K562 (cell line): ENCODE measurements around the gene TRMT44. TPM values are rescaled to one million over a fixed set of nuclear protein-coding genes. Genes with fewer than 3 reads are reported as not detected.
A peak's percentile ranks its signal among the peaks of the same experiment; 100 is the strongest.

Experiments used
- CEBPG ChIP-seq, 3 experiments: fragments of 200-800 bp in 1 of 3; sonication (Bioruptor generic) in 1 of 3; sonication (generic) in 1 of 3; formaldehyde crosslinking in 1 of 3; IDR thresholded peaks in 2 of 3; conservative IDR thresholded peaks in 1 of 3; 2 replicates each; pipeline versions ENCODE4 v1.6.1 to v1.8.0; 2016 to 2022; ENCODE audit warnings: missing compliant biosample characterization in 2 of 3, missing genetic modification characterization in 2 of 3, mild to moderate bottlenecking in 1 of 3, missing genetic modification reagents in 1 of 3
- CREB3 ChIP-seq: fragments of 450-650 bp; conservative IDR thresholded peaks from 2 replicates; pipeline ENCODE4 v1.6.1; 2016; ENCODE audit warnings: missing genetic modification characterization, low read depth, mild to moderate bottlenecking, missing compliant biosample characterization, moderate library complexity
- FIP1L1 ChIP-seq: fragments of 200-400 bp; formaldehyde crosslinking; IDR thresholded peaks from 2 replicates; pipeline ENCODE4 v1.6.1; 2018; ENCODE audit warnings: mild to moderate bottlenecking, low read depth, low read length; ENCODE audit not compliant: poor library complexity, severe bottlenecking
- NRF1 ChIP-seq, 2 experiments: fragments of 450-650 bp; IDR thresholded peaks in 1 of 2; conservative IDR thresholded peaks in 1 of 2; 2 replicates each; pipeline ENCODE4 v1.6.1; 2014; ENCODE audit warnings: mild to moderate bottlenecking in 2 of 2
- POLR2B ChIP-seq: fragments of 450-650 bp; IDR thresholded peaks from 2 replicates; pipeline ENCODE4 v1.6.1; 2018; ENCODE audit warnings: low read depth; ENCODE audit not compliant: partially characterized antibody
- POLR2H ChIP-seq: IDR thresholded peaks from 2 replicates; pipeline ENCODE4 v1.6.1; 2016; ENCODE audit warnings: missing genetic modification characterization, low read depth, mild to moderate bottlenecking, control low read depth, missing compliant biosample characterization, moderate library complexity
- POLR3A ChIP-seq: IDR thresholded peaks from 2 replicates; pipeline ENCODE4 v1.6.1; 2011; ENCODE audit warnings: borderline replicate concordance, mild to moderate bottlenecking, moderate library complexity; ENCODE audit not compliant: insufficient read length, insufficient read depth; ENCODE audit errors: extremely low read depth
- POLR3G ChIP-seq: IDR thresholded peaks from 2 replicates; pipeline ENCODE4 v1.6.1; 2011; ENCODE audit not compliant: insufficient read length, insufficient replicate concordance; ENCODE audit errors: extremely low read depth
- SIN3B ChIP-seq: fragments of 450-650 bp; IDR thresholded peaks from 2 replicates; pipeline ENCODE4 v1.6.1; 2017; ENCODE audit warnings: low read depth, mild to moderate bottlenecking, moderate library complexity
- SNIP1 ChIP-seq: fragments of 450-650 bp; IDR thresholded peaks from 2 replicates; pipeline ENCODE4 v1.7.1; 2017; ENCODE audit warnings: low read depth, mild to moderate bottlenecking
- ZC3H11A ChIP-seq: IDR thresholded peaks from 2 replicates; pipeline ENCODE4 v1.6.1; 2012; ENCODE audit warnings: low read depth, low read length, improper control_type of control experiment
- ZNF232 ChIP-seq: sonication (generic); formaldehyde crosslinking; IDR thresholded peaks from 2 replicates; pipeline ENCODE4 v1.8.0; 2022; ENCODE audit warnings: mild to moderate bottlenecking, missing genetic modification reagents
- ZNF41 ChIP-seq: fragments of 250-450 bp; sonication (Bioruptor Pico); conservative IDR thresholded peaks from 2 replicates; pipeline ENCODE4 v1.4.0; 2020; ENCODE audit warnings: mild to moderate bottlenecking
- ZNF707 ChIP-seq: fragments of 250-450 bp; sonication (Bioruptor Pico); conservative IDR thresholded peaks from 2 replicates; pipeline ENCODE4 v1.8.0; 2022; ENCODE audit warnings: inconsistent platforms, mild to moderate bottlenecking, moderate library complexity
- ZSCAN32 ChIP-seq: fragments of 450-650 bp; formaldehyde crosslinking; IDR thresholded peaks from 2 replicates; pipeline ENCODE4 v1.4.0; 2020; ENCODE audit warnings: mild to moderate bottlenecking, moderate library complexity
- polyA plus RNA-seq, 8 experiments: library from polyadenylated mRNA; depleted of rRNA in 4 of 8; stranded (reverse) in 5 of 8; unstranded in 3 of 8; fragments of >200 nt; fragmentation: Nextera tagmentation in 2 of 8; fragmentation: Illumina TruSeq in 1 of 8; extraction: Ambion mirVana in 2 of 8; extraction: Trizol in 1 of 8; gene quantifications; 2 replicates each; pipeline versions ENCODE4 v1.2.1 to v1.2.3, GENCODE V29; 2011 to 2014; ENCODE audit warnings: inconsistent platforms in 1 of 8, missing spikeins in 1 of 8
- total RNA-seq, 7 experiments: library from RNA; depleted of rRNA in 6 of 7; stranded (reverse); fragments of >200 nt in 6 of 7; fragmentation: Illumina TruSeq in 2 of 7; extraction: Trizol in 2 of 7; gene quantifications; 2 replicates each; pipeline versions ENCODE4 v1.2.1 to v1.2.3, GENCODE V29; 2011 to 2021; ENCODE audit warnings: low replicate concordance in 1 of 7
- TF ChIP-seq, protein P1 (sequence below): fragments of 450-650 bp; formaldehyde crosslinking; IDR thresholded peaks from 2 replicates; pipeline ENCODE4 v1.4.0; 2020; ENCODE audit warnings: mild to moderate bottlenecking, mixed read lengths
- TF ChIP-seq, protein P2 (sequence below): fragments of 200-800 bp; sonication (Bioruptor generic); IDR thresholded peaks from 2 replicates; pipeline ENCODE4 v1.6.1; 2016; ENCODE audit warnings: missing genetic modification characterization, missing compliant biosample characterization

TRMT44 gene
- total and polyA plus RNA-seq, 9 of the 15 experiments (the other 6 are each of a cell fraction or from before 2014, with no cell fraction given): 1.2 to 18.6 (median 10.0) TPM

DNA sequence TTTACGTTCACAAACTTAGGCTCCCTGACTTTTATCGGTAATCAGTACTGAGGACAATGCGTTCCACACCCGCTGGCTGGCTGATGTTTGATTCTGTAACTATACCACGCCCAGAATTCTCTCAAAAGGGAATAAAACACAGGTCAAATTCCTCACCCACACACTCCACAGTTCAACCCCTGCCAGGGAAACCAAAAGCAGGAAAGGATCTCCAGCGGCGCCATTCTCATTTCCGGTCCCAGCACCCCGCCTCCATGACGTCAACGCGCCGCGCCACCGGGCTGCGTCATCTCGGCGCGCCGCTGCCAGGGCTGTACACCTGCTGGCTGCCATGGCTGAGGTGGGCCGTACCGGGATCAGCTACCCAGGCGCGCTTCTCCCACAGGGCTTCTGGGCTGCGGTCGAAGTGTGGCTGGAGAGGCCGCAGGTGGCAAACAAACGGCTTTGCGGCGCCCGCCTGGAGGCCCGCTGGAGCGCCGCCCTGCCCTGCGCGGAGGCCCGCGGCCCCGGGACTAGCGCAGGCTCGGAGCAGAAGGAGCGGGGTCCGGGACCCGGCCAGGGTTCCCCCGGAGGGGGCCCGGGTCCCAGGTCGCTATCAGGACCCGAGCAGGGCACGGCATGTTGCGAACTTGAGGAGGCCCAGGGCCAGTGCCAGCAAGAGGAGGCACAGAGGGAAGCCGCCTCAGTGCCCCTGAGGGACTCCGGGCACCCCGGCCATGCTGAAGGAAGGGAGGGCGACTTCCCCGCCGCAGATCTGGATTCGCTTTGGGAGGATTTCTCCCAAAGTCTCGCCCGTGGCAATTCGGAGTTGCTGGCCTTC lies at the start of gene TRMT44, which contains the start of gene ACOX3 (continued):
- TF ChIP-seq, protein P1, sequence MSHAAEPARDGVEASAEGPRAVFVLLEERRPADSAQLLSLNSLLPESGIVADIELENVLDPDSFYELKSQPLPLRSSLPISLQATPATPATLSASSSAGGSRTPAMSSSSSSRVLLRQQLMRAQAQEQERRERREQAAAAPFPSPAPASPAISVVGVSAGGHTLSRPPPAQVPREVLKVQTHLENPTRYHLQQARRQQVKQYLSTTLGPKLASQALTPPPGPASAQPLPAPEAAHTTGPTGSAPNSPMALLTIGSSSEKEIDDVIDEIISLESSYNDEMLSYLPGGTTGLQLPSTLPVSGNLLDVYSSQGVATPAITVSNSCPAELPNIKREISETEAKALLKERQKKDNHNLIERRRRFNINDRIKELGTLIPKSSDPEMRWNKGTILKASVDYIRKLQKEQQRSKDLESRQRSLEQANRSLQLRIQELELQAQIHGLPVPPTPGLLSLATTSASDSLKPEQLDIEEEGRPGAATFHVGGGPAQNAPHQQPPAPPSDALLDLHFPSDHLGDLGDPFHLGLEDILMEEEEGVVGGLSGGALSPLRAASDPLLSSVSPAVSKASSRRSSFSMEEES (CRISPR knock-in tag): no peak
- TF ChIP-seq, protein P2, sequence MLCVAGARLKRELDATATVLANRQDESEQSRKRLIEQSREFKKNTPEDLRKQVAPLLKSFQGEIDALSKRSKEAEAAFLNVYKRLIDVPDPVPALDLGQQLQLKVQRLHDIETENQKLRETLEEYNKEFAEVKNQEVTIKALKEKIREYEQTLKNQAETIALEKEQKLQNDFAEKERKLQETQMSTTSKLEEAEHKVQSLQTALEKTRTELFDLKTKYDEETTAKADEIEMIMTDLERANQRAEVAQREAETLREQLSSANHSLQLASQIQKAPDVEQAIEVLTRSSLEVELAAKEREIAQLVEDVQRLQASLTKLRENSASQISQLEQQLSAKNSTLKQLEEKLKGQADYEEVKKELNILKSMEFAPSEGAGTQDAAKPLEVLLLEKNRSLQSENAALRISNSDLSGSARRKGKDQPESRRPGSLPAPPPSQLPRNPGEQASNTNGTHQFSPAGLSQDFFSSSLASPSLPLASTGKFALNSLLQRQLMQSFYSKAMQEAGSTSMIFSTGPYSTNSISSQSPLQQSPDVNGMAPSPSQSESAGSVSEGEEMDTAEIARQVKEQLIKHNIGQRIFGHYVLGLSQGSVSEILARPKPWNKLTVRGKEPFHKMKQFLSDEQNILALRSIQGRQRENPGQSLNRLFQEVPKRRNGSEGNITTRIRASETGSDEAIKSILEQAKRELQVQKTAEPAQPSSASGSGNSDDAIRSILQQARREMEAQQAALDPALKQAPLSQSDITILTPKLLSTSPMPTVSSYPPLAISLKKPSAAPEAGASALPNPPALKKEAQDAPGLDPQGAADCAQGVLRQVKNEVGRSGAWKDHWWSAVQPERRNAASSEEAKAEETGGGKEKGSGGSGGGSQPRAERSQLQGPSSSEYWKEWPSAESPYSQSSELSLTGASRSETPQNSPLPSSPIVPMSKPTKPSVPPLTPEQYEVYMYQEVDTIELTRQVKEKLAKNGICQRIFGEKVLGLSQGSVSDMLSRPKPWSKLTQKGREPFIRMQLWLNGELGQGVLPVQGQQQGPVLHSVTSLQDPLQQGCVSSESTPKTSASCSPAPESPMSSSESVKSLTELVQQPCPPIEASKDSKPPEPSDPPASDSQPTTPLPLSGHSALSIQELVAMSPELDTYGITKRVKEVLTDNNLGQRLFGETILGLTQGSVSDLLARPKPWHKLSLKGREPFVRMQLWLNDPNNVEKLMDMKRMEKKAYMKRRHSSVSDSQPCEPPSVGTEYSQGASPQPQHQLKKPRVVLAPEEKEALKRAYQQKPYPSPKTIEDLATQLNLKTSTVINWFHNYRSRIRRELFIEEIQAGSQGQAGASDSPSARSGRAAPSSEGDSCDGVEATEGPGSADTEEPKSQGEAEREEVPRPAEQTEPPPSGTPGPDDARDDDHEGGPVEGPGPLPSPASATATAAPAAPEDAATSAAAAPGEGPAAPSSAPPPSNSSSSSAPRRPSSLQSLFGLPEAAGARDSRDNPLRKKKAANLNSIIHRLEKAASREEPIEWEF (CRISPR knock-in tag): no peak
- TF ChIP-seq SIN3B (peak; percentile 92), ZNF707 (no peak), CREB3 (tag) (no peak), POLR2B (peak; percentile 77), POLR3G (no peak), ZNF41 (CRISPR knock-in tag) (no peak), POLR3A (no peak), ZSCAN32 (CRISPR knock-in tag) (no peak), NRF1 (conservative IDR thresholded peaks at IDR 0.05 in 1 of 2, IDR thresholded peaks at IDR 0.05 in 1 of 2) (peak; percentile 54 to 67), FIP1L1 (peak; percentile 84), SNIP1 (no peak), ZNF232 (CRISPR knock-in tag) (peak; percentile 53; the same call in 1 of the 2 replicates), CEBPG (CRISPR knock-in tag; IDR thresholded peaks at IDR 0.05) (no peak), CEBPG (tag; conservative IDR thresholded peaks at IDR 0.05 in 1 of 2, IDR thresholded peaks at IDR 0.05 in 1 of 2) (0 out of 4 replicates have a peak, but pooled peaks of 1 of the 2 experiments have one; percentile 25), ZC3H11A (no peak), POLR2H (tag) (peak; percentile 61)
